ENCODE data around the gene SET.

The SET gene

DNA sequence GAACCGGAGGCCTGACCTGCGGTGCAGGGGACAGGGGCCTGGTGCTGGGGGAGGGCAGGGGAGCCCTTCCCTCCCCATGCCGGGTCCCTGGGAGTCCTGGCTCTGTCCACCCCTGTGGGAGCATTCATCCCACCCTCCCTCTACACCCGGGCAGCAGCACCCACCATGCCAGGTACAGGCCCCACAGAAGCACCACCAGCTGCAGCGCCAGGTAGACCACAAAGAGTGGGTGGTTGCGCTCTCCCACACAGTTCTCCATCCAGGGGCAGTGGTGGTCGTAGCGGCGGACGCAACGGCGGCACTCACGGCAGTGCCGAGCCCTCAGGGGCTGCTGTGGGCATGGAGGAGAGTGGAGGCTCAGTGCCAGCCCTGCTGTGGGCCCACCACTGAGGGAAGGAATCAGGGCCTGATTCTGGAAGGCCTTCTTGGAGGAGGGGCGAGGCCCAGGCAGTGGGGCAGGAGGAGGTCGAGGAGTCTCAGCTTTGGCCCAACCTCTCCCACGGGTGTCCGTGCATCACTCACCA lies 32.5 kb downstream of the SET start:
- H3K27me3 ChIP-seq (ENCODE audit: insufficient read depth, poor library complexity, severe bottlenecking): no peaks in the 10 kb centered on the region
- no peak overlapping the region for H3K4me3 ChIP-seq (replicated peaks; ENCODE audit: insufficient read depth, low read length)
- TF ChIP-seq GABPA (IDR thresholded peaks at IDR 0.05; ENCODE audit: low read depth) (no peak), POLR2AphosphoS5 (IDR thresholded peaks at IDR 0.05; ENCODE audit: low read depth) (no peak), SPI1 (IDR thresholded peaks at IDR 0.05; ENCODE audit: borderline replicate concordance, low read depth) (no peak)
- TF ChIP-seq, protein P1, sequence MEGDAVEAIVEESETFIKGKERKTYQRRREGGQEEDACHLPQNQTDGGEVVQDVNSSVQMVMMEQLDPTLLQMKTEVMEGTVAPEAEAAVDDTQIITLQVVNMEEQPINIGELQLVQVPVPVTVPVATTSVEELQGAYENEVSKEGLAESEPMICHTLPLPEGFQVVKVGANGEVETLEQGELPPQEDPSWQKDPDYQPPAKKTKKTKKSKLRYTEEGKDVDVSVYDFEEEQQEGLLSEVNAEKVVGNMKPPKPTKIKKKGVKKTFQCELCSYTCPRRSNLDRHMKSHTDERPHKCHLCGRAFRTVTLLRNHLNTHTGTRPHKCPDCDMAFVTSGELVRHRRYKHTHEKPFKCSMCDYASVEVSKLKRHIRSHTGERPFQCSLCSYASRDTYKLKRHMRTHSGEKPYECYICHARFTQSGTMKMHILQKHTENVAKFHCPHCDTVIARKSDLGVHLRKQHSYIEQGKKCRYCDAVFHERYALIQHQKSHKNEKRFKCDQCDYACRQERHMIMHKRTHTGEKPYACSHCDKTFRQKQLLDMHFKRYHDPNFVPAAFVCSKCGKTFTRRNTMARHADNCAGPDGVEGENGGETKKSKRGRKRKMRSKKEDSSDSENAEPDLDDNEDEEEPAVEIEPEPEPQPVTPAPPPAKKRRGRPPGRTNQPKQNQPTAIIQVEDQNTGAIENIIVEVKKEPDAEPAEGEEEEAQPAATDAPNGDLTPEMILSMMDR (IDR thresholded peaks at IDR 0.05; ENCODE audit: insufficient read depth, low read length): no peak
- TF ChIP-seq, protein P2, sequence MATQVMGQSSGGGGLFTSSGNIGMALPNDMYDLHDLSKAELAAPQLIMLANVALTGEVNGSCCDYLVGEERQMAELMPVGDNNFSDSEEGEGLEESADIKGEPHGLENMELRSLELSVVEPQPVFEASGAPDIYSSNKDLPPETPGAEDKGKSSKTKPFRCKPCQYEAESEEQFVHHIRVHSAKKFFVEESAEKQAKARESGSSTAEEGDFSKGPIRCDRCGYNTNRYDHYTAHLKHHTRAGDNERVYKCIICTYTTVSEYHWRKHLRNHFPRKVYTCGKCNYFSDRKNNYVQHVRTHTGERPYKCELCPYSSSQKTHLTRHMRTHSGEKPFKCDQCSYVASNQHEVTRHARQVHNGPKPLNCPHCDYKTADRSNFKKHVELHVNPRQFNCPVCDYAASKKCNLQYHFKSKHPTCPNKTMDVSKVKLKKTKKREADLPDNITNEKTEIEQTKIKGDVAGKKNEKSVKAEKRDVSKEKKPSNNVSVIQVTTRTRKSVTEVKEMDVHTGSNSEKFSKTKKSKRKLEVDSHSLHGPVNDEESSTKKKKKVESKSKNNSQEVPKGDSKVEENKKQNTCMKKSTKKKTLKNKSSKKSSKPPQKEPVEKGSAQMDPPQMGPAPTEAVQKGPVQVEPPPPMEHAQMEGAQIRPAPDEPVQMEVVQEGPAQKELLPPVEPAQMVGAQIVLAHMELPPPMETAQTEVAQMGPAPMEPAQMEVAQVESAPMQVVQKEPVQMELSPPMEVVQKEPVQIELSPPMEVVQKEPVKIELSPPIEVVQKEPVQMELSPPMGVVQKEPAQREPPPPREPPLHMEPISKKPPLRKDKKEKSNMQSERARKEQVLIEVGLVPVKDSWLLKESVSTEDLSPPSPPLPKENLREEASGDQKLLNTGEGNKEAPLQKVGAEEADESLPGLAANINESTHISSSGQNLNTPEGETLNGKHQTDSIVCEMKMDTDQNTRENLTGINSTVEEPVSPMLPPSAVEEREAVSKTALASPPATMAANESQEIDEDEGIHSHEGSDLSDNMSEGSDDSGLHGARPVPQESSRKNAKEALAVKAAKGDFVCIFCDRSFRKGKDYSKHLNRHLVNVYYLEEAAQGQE (IDR thresholded peaks at IDR 0.05; ENCODE audit: insufficient replicate concordance, low read depth): no peak
- H3K27ac ChIP-seq (replicated peaks): no peak overlapping the region
- DNase-seq (ENCODE audit: low read depth in 1 of 2, low spot score in 1 of 2): no peak

DNA sequence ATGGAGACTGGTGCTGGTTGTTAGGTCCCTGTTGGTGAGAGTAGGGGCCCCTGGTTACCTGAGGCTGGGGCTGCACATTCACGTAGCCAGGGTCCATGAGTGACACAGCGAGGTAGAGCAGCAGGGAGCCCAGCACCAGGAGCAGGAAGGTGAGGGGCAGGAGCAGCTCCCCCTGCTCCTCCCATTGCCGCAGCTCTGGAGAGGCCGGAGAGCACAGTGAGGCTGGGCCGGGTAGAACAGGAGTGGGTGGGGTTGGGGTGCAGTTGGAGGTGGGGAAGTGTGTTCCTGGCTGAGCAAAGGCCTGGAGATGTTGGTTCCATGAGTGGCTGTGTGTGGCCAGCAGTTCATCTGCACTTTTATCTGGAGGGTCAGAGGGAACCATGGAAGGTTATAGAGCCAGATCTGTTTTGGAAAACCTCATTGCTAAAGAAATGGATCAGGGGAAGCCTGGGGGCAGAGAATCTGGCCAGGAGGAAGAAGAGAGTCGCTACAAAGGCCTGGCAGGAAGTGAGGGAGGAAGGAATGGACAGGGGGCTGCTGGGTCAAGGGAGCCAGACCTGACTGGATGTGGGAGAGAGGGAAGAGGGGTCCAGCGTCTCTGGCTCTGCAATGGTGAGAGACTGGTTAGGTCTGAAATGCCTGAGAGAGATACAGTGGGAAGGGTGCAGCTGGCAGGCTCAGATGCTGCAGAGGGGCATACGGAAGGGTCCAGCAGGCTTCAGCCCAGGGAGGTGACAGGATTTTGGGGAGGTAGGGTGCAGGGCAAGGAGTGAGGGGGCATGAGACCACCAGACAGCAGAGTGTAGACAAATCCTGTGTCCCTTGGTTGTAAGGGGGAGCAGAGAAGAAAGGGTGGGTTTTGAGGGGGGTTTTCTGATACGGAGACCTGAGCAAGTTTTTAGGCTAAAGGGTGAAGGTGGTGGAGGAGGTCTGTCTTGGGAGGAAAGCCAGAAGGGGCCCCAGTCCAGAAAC lies 33.6 kb downstream of the SET start:
- no peak for DNase-seq (ENCODE audit: low read depth in 1 of 2, low spot score in 1 of 2)
- peak overlapping the region; percentile 1; the same call in 1 of the 2 replicates for H3K27ac ChIP-seq (replicated peaks)
- peak overlapping the region; percentile 63 for H3K4me3 ChIP-seq (replicated peaks; ENCODE audit: insufficient read depth, low read length)
- H3K27me3 ChIP-seq (ENCODE audit: insufficient read depth, poor library complexity, severe bottlenecking): no peaks in the 10 kb centered on the region
- TF ChIP-seq SPI1 (IDR thresholded peaks at IDR 0.05; ENCODE audit: borderline replicate concordance, low read depth): no peak

DNA sequence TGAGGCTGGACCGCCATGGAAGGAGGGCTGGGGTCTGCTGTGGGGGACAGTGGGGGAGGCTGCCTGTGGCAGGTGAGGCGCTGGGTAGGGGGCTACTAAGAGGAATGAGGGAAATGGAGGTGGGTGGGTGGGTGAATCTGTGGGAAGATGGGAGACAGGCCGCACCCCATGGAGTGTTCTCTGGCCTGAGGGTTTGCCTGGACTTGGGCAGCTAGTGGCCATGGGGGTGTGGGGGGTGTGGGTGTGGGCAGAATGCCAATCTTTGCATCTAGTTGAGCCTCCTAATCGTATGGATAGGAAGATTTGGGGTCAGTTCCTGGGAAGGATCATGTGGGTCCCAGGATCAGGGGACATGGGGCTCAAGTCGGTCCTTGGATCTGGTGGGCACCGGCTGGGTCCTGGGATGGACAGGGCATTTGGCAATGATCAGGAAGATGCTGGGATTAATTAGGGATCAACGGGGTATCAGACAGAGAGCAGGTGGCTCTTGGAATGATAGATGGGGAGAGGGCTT lies 34.4 kb downstream of the SET start:
- TF ChIP-seq, protein P1 (IDR thresholded peaks at IDR 0.05; ENCODE audit: insufficient read depth, low read length): no peak
- TF ChIP-seq SPI1 (IDR thresholded peaks at IDR 0.05; ENCODE audit: borderline replicate concordance, low read depth) (no peak), GABPA (IDR thresholded peaks at IDR 0.05; ENCODE audit: low read depth) (no peak), POLR2AphosphoS5 (IDR thresholded peaks at IDR 0.05; ENCODE audit: low read depth) (no peak)
- TF ChIP-seq, protein P2 (IDR thresholded peaks at IDR 0.05; ENCODE audit: insufficient replicate concordance, low read depth): no peak
- no peak for DNase-seq (ENCODE audit: low read depth in 1 of 2, low spot score in 1 of 2)
- Histone ChIP-seq H3K27me3 (ENCODE audit: insufficient read depth, poor library complexity, severe bottlenecking) (no peaks in the 10 kb centered on the region), H3K27ac (replicated peaks) (peak overlapping the region; percentile 77), H3K4me3 (replicated peaks; ENCODE audit: insufficient read depth, low read length) (peak overlapping the region; percentile 63)

Data from HL-60 (cell line).